ENCODE results near the gene PAX8. TPM values are rescaled to one million over a fixed set of nuclear protein-coding genes. Genes with fewer than 3 reads are reported as not detected.

Gene PAX8
- total RNA-seq, 1 experiment from 2014 or later = 3.1 TPM

DNA sequence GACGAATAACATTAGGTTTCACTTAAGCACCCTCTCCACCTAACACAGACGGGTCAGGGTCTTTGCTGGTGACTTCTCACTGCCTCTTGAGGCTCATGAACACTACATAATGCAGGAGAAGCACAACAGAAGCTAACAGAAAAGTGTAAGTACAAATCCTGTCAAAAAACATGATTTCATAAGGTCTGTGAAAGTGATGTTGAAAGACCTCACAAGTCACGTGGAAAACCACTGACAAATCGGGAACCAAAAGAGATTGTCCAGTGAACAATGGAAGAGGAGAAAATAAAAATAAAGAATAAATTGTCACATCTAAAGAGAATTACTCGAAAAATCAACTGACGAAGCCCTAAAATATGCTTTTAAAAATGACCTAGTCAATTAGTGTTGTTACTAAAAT lies 91.0 kb downstream of the PAX8 start:
- Histone ChIP-seq H3K4me1 (ENCODE audit: insufficient read depth, low read length, poor library complexity, severe bottlenecking) (no peaks in the 10 kb centered on the region), H3K9me3 (ENCODE audit: low read depth, low read length, poor library complexity, severe bottlenecking) (no peaks in the 10 kb centered on the region), H3K4me3 (ENCODE audit: low read depth, low read length, poor library complexity, severe bottlenecking) (no peak overlapping the region), H3K36me3 (ENCODE audit: insufficient read depth, low read length, poor library complexity, severe bottlenecking) (no peaks in the 10 kb centered on the region), H3K27ac (ENCODE audit: low read depth, low read length, poor library complexity, severe bottlenecking) (no peak overlapping the region), H3K27me3 (replicated peaks; ENCODE audit: insufficient read depth, low read depth, low read length, poor library complexity) (no peaks in the 10 kb centered on the region)
- intact Hi-C loops (cut with micrococcal nuclease; ENCODE audit: unreplicated experiment) = no loop called here
- ChIA-PET CTCF (no interaction called here), POLR2A (ENCODE audit: low non-redundant PET) (no interaction called here)
- BruUV-seq (replicated peaks) = no TSS peak
- no peak for TF ChIP-seq EZH2 (IDR thresholded peaks at IDR 0.05; ENCODE audit: borderline replicate concordance, low read depth, low read length, poor library complexity, severe bottlenecking)
- TF ChIP-seq, protein P1, sequence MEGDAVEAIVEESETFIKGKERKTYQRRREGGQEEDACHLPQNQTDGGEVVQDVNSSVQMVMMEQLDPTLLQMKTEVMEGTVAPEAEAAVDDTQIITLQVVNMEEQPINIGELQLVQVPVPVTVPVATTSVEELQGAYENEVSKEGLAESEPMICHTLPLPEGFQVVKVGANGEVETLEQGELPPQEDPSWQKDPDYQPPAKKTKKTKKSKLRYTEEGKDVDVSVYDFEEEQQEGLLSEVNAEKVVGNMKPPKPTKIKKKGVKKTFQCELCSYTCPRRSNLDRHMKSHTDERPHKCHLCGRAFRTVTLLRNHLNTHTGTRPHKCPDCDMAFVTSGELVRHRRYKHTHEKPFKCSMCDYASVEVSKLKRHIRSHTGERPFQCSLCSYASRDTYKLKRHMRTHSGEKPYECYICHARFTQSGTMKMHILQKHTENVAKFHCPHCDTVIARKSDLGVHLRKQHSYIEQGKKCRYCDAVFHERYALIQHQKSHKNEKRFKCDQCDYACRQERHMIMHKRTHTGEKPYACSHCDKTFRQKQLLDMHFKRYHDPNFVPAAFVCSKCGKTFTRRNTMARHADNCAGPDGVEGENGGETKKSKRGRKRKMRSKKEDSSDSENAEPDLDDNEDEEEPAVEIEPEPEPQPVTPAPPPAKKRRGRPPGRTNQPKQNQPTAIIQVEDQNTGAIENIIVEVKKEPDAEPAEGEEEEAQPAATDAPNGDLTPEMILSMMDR (conservative IDR thresholded peaks at IDR 0.05; ENCODE audit: low read depth, low read length) = no peak
- no peak for DNase-seq (ENCODE audit: low spot score)

DNA sequence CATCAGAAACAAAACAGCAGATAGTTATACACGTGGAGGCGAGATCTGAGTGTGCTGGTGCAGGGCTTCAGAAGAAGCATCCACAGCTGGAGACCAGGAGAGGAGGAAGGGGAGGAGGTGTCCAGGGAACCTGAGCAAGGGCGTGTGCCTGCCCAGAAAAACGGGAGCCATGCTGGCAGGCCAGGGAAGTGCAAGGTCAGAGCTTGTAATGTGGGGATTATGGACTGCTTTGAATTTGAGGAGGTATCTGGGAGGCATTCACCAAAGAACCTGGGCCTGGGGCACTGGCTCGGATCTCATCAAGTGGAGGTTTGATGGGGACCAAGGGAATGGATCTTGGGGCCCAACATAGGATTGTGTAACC lies 92.3 kb downstream of the PAX8 start:
- no peak overlapping the region for H3K4me3 ChIP-seq (ENCODE audit: low read depth, low read length, poor library complexity, severe bottlenecking)
- H3K27me3 ChIP-seq (replicated peaks; ENCODE audit: insufficient read depth, low read depth, low read length, poor library complexity) = no peaks in the 10 kb centered on the region
- no TSS peak for BruUV-seq (replicated peaks)
- CTCF ChIA-PET = no interaction called here
- no peaks in the 10 kb centered on the region for H3K9me3 ChIP-seq (ENCODE audit: low read depth, low read length, poor library complexity, severe bottlenecking)
- TF ChIP-seq, protein P1 (conservative IDR thresholded peaks at IDR 0.05; ENCODE audit: low read depth, low read length) = no peak
- no peak for TF ChIP-seq EZH2 (IDR thresholded peaks at IDR 0.05; ENCODE audit: borderline replicate concordance, low read depth, low read length, poor library complexity, severe bottlenecking)
- no peak for DNase-seq (ENCODE audit: low spot score)
- POLR2A ChIA-PET (ENCODE audit: low non-redundant PET) = no interaction called here
- intact Hi-C loops (cut with micrococcal nuclease; ENCODE audit: unreplicated experiment) = no loop called here
- H3K36me3 ChIP-seq (ENCODE audit: insufficient read depth, low read length, poor library complexity, severe bottlenecking) = no peaks in the 10 kb centered on the region
- no peak overlapping the region for H3K27ac ChIP-seq (ENCODE audit: low read depth, low read length, poor library complexity, severe bottlenecking)
- H3K4me1 ChIP-seq (ENCODE audit: insufficient read depth, low read length, poor library complexity, severe bottlenecking) = no peaks in the 10 kb centered on the region

DNA sequence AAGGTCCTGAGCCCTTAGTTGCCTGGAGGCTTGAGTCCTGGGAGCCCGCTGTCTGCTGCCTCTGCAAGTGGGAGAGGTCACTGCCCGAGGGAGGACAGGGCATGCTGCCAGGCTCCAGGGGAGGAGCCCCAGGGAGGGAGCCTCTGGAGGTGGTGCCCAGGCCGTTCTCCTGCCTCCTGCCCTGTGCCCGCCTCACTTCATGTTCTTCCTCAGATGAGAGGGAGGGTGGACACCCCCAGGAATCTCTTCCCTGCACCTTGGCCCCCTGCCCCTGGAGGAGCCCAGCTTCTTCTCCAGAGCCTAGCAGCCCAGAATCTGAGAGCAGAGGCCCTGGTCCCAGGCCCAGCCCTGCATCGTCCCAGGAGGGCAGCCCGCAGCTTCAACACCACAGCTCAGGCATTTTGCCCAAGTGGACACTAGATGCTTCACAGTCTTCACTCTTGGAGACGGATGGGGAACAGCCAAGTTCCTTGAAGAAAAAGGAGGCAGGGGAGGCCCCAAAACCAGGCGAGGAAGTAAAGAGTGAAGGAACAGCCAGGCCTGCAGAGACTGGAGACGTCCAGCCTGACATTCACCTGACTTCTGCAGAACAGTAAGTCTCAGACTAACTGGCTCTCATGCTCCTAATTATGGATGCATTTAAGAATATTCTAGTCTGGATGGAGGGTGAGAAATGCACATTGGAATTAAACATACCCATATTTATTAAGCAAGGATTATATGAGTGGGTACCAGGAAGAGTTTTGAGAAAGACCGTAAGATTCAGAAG lies 92.9 kb downstream of the PAX8 start:
- no TSS peak for BruUV-seq (replicated peaks)
- Histone ChIP-seq H3K36me3 (ENCODE audit: insufficient read depth, low read length, poor library complexity, severe bottlenecking) (no peaks in the 10 kb centered on the region), H3K4me3 (ENCODE audit: low read depth, low read length, poor library complexity, severe bottlenecking) (no peak overlapping the region), H3K27ac (ENCODE audit: low read depth, low read length, poor library complexity, severe bottlenecking) (no peak overlapping the region), H3K4me1 (ENCODE audit: insufficient read depth, low read length, poor library complexity, severe bottlenecking) (no peaks in the 10 kb centered on the region), H3K9me3 (ENCODE audit: low read depth, low read length, poor library complexity, severe bottlenecking) (no peaks in the 10 kb centered on the region), H3K27me3 (replicated peaks; ENCODE audit: insufficient read depth, low read depth, low read length, poor library complexity) (no peaks in the 10 kb centered on the region)
- CTCF ChIA-PET = no interaction called here
- intact Hi-C loops (cut with micrococcal nuclease; ENCODE audit: unreplicated experiment) = no loop called here
- DNase-seq (ENCODE audit: low spot score) = no peak
- TF ChIP-seq, protein P1 (conservative IDR thresholded peaks at IDR 0.05; ENCODE audit: low read depth, low read length) = no peak
- no peak for TF ChIP-seq EZH2 (IDR thresholded peaks at IDR 0.05; ENCODE audit: borderline replicate concordance, low read depth, low read length, poor library complexity, severe bottlenecking)
- POLR2A ChIA-PET (ENCODE audit: low non-redundant PET) = no interaction called here
